ENCODE measurements around the gene SYNE2.

SYNE2 gene

DNA sequence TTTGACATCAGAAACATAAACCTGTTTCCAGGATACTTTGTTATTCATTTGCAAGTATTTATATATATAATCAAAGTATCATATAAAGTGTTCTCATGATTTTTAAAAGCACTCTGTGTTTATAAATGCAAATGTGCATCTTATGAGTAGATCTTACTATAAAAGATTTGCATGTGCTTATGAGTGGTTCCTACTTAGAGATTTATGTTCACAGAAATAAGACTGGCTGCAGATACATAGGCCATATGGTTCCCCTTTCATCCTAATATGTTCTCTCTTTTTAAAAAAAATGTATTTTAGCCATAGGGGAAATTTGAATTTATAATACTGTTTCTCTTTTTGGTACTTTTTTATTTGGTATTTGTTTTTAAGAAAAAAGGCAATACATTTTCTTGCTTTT is 267.2 kb downstream of the SYNE2 start:
- H3K4me1 ChIP-seq (ENCODE audit: control insufficient read depth, insufficient read depth, low read length) = no peaks in the 10 kb centered on the region
- H3K9ac ChIP-seq (ENCODE audit: low read depth, low read length) = no peak overlapping the region
- no peak overlapping the region for H3K4me3 ChIP-seq (ENCODE audit: low read depth, low read length)
- H3K36me3 ChIP-seq (ENCODE audit: control insufficient read depth, insufficient read depth, low read length) = peaks cover 4% of the 10 kb centered on the region
- no peaks in the 10 kb centered on the region for H3K9me3 ChIP-seq (ENCODE audit: control insufficient read depth, insufficient read depth, low read length)
- no peaks in the 10 kb centered on the region for H3K27me3 ChIP-seq (ENCODE audit: control insufficient read depth, insufficient read depth, low read length)

GRCh38 chr14:64123241-64123822 is 270.5 kb downstream of the SYNE2 start:
- no peak overlapping the region for H3K4me3 ChIP-seq (ENCODE audit: low read depth, low read length)
- H3K36me3 ChIP-seq (ENCODE audit: control insufficient read depth, insufficient read depth, low read length) = peaks cover 9% of the 10 kb centered on the region
- no peaks in the 10 kb centered on the region for H3K9me3 ChIP-seq (ENCODE audit: control insufficient read depth, insufficient read depth, low read length)
- H3K9ac ChIP-seq (ENCODE audit: low read depth, low read length) = no peak overlapping the region
- H3K4me1 ChIP-seq (ENCODE audit: control insufficient read depth, insufficient read depth, low read length) = no peaks in the 10 kb centered on the region
- no peaks in the 10 kb centered on the region for H3K27me3 ChIP-seq (ENCODE audit: control insufficient read depth, insufficient read depth, low read length)

GRCh38 chr14:64125270-64125669 is 272.5 kb downstream of the SYNE2 start:
- Histone ChIP-seq H3K36me3 (ENCODE audit: control insufficient read depth, insufficient read depth, low read length) (peaks cover 15% of the 10 kb centered on the region), H3K4me1 (ENCODE audit: control insufficient read depth, insufficient read depth, low read length) (no peaks in the 10 kb centered on the region)

GRCh38 chr14:64126548-64126947 is 273.7 kb downstream of the SYNE2 start:
- Histone ChIP-seq H3K36me3 (ENCODE audit: control insufficient read depth, insufficient read depth, low read length) (peaks cover 18% of the 10 kb centered on the region), H3K4me1 (ENCODE audit: control insufficient read depth, insufficient read depth, low read length) (no peaks in the 10 kb centered on the region), H3K27me3 (ENCODE audit: control insufficient read depth, insufficient read depth, low read length) (no peaks in the 10 kb centered on the region), H3K9me3 (ENCODE audit: control insufficient read depth, insufficient read depth, low read length) (no peaks in the 10 kb centered on the region), H3K9ac (ENCODE audit: low read depth, low read length) (no peak overlapping the region), H3K4me3 (ENCODE audit: low read depth, low read length) (no peak overlapping the region)

More at GRCh38 chr14:64125270-64125669, 272.5 kb downstream of the SYNE2 start:
- Histone ChIP-seq H3K9me3 (ENCODE audit: control insufficient read depth, insufficient read depth, low read length) (no peaks in the 10 kb centered on the region), H3K27me3 (ENCODE audit: control insufficient read depth, insufficient read depth, low read length) (no peaks in the 10 kb centered on the region), H3K4me3 (ENCODE audit: low read depth, low read length) (no peak overlapping the region), H3K9ac (ENCODE audit: low read depth, low read length) (no peak overlapping the region)

DNA sequence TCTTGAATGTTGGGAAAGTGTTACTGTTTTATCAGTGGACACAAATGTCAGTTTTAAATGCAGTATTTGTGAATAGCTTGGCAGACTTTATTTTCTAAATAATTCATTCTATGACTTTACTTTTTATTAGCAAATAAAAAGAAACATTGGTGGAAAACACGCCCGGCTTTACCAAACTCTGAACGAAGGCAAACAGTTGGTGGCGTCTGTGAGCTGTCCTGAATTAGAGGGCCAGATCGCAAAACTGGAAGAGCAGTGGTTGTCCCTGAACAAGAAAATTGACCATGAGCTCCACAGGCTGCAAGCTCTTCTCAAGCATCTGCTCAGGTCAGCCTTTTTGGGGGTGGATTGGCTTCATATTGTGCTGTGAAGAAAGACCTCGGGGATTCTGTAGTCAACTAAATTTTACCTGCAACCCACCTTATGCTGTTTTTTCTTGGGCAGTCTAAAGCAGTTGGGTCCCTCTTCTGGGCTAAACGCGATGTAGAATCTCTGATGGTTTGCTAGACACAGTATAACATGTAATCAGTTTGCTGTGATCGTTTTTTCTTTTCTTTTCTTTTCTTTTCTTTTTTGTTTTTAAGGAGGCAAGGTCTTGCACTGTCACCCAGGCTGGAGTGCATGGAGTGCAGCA is 285.0 kb downstream of the SYNE2 start:
- no peaks in the 10 kb centered on the region for H3K4me1 ChIP-seq (ENCODE audit: control insufficient read depth, insufficient read depth, low read length)
- no peak overlapping the region for H3K4me3 ChIP-seq (ENCODE audit: low read depth, low read length)
- H3K9me3 ChIP-seq (ENCODE audit: control insufficient read depth, insufficient read depth, low read length) = no peaks in the 10 kb centered on the region
- peaks cover 11% of the 10 kb centered on the region for H3K36me3 ChIP-seq (ENCODE audit: control insufficient read depth, insufficient read depth, low read length)
- H3K9ac ChIP-seq (ENCODE audit: low read depth, low read length) = no peak overlapping the region
- no peaks in the 10 kb centered on the region for H3K27me3 ChIP-seq (ENCODE audit: control insufficient read depth, insufficient read depth, low read length)

GRCh38 chr14:64147126-64147790 is 294.5 kb downstream of the SYNE2 start:
- Histone ChIP-seq H3K36me3 (ENCODE audit: control insufficient read depth, insufficient read depth, low read length) (peaks cover 14% of the 10 kb centered on the region), H3K27me3 (ENCODE audit: control insufficient read depth, insufficient read depth, low read length) (no peaks in the 10 kb centered on the region), H3K9me3 (ENCODE audit: control insufficient read depth, insufficient read depth, low read length) (no peaks in the 10 kb centered on the region)

DNA sequence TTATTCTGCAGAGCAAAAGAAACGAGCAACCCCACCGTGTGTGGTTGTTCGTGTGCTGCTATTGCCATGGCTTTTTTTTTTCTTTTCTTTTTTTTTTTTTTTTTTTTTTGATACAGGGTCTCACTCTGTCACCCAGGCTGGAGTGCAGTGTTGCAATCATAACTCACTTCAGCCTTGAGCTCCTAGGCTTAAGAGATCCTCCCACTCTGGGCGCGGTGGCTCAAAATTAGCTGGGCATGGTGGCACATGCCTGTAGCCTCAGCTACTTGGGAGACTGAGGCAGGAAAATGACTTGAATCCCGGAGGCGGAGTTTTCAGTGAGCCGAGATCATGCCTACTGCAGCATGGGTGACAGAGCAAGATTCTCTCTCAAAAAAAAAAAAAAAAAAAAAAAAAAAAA is 297.1 kb downstream of the SYNE2 start:
- H3K9me3 ChIP-seq (ENCODE audit: control insufficient read depth, insufficient read depth, low read length) = no peaks in the 10 kb centered on the region
- H3K4me1 ChIP-seq (ENCODE audit: control insufficient read depth, insufficient read depth, low read length) = no peaks in the 10 kb centered on the region
- H3K27me3 ChIP-seq (ENCODE audit: control insufficient read depth, insufficient read depth, low read length) = no peaks in the 10 kb centered on the region
- no peak overlapping the region for H3K4me3 ChIP-seq (ENCODE audit: low read depth, low read length)
- H3K9ac ChIP-seq (ENCODE audit: low read depth, low read length) = no peak overlapping the region
- H3K36me3 ChIP-seq (ENCODE audit: control insufficient read depth, insufficient read depth, low read length) = peaks cover 4% of the 10 kb centered on the region

More at GRCh38 chr14:64147126-64147790, 294.5 kb downstream of the SYNE2 start:
- H3K9ac ChIP-seq (ENCODE audit: low read depth, low read length) = no peak overlapping the region
- H3K4me3 ChIP-seq (ENCODE audit: low read depth, low read length) = no peak overlapping the region
- no peaks in the 10 kb centered on the region for H3K4me1 ChIP-seq (ENCODE audit: control insufficient read depth, insufficient read depth, low read length)

- Histone ChIP-seq H3K4me1 (ENCODE audit: control insufficient read depth, insufficient read depth, low read length) (no peaks in the 10 kb centered on the region), H3K9ac (ENCODE audit: low read depth, low read length) (no peak overlapping the region), H3K36me3 (ENCODE audit: control insufficient read depth, insufficient read depth, low read length) (no peaks in the 10 kb centered on the region)
Observed at GRCh38 chr14:64158608-64159007, 305.8 kb downstream of the SYNE2 start.

GRCh38 chr14:64159588-64159987 is 306.8 kb downstream of the SYNE2 start:
- no peak overlapping the region for H3K4me3 ChIP-seq (ENCODE audit: low read depth, low read length)
- no peaks in the 10 kb centered on the region for H3K36me3 ChIP-seq (ENCODE audit: control insufficient read depth, insufficient read depth, low read length)
- H3K9ac ChIP-seq (ENCODE audit: low read depth, low read length) = no peak overlapping the region
- no peaks in the 10 kb centered on the region for H3K9me3 ChIP-seq (ENCODE audit: control insufficient read depth, insufficient read depth, low read length)
- no peaks in the 10 kb centered on the region for H3K4me1 ChIP-seq (ENCODE audit: control insufficient read depth, insufficient read depth, low read length)
- H3K27me3 ChIP-seq (ENCODE audit: control insufficient read depth, insufficient read depth, low read length) = no peaks in the 10 kb centered on the region

More at GRCh38 chr14:64158608-64159007, 305.8 kb downstream of the SYNE2 start:
- H3K9me3 ChIP-seq (ENCODE audit: control insufficient read depth, insufficient read depth, low read length) = no peaks in the 10 kb centered on the region
- H3K27me3 ChIP-seq (ENCODE audit: control insufficient read depth, insufficient read depth, low read length) = no peaks in the 10 kb centered on the region
- H3K4me3 ChIP-seq (ENCODE audit: low read depth, low read length) = no peak overlapping the region

DNA sequence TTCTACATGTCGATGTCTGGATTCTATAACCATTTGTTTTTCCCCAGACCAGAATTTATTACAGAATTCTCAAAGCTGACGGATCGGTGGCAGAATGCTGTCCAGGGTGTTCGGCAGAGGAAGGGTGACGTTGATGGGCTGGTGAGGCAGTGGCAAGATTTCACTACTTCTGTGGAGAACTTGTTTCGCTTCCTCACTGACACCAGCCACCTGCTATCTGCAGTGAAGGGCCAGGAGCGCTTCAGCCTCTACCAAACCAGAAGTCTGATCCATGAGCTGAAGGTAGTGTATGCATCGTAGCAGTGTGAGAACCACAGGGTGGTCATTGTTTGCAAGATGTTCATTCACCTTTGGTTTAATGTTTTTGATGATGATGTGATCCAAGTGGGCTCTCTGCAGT is 317.4 kb downstream of the SYNE2 start:
- Histone ChIP-seq H3K9ac (ENCODE audit: low read depth, low read length) (no peak overlapping the region), H3K4me1 (ENCODE audit: control insufficient read depth, insufficient read depth, low read length) (no peaks in the 10 kb centered on the region), H3K36me3 (ENCODE audit: control insufficient read depth, insufficient read depth, low read length) (no peaks in the 10 kb centered on the region), H3K9me3 (ENCODE audit: control insufficient read depth, insufficient read depth, low read length) (no peaks in the 10 kb centered on the region), H3K4me3 (ENCODE audit: low read depth, low read length) (no peak overlapping the region), H3K27me3 (ENCODE audit: control insufficient read depth, insufficient read depth, low read length) (no peaks in the 10 kb centered on the region)

- Histone ChIP-seq H3K9me3 (ENCODE audit: control insufficient read depth, insufficient read depth, low read length) (no peaks in the 10 kb centered on the region), H3K4me1 (ENCODE audit: control insufficient read depth, insufficient read depth, low read length) (no peaks in the 10 kb centered on the region), H3K27me3 (ENCODE audit: control insufficient read depth, insufficient read depth, low read length) (no peaks in the 10 kb centered on the region), H3K36me3 (ENCODE audit: control insufficient read depth, insufficient read depth, low read length) (no peaks in the 10 kb centered on the region), H3K4me3 (ENCODE audit: low read depth, low read length) (no peak overlapping the region), H3K9ac (ENCODE audit: low read depth, low read length) (no peak overlapping the region)
Observed at GRCh38 chr14:64174922-64175782, 322.3 kb downstream of the SYNE2 start.
